Measurements from ENCODE around the gene DTX1.

Gene DTX1

GRCh38 chr12:113111247-113111646 lies 54.7 kb downstream of the DTX1 start:
- H3K36me3 ChIP-seq (ENCODE audit: insufficient read depth), result no peaks in the 10 kb centered on the region
- no peaks in the 10 kb centered on the region for H3K27me3 ChIP-seq (ENCODE audit: insufficient read depth, low read depth)
- H4K20me1 ChIP-seq (ENCODE audit: insufficient read depth), result no peaks in the 10 kb centered on the region
- no peak overlapping the region for H2AFZ ChIP-seq (ENCODE audit: low read depth)
- H3K4me2 ChIP-seq, result no peak overlapping the region
- no peak for TF ChIP-seq CTCF (conservative IDR thresholded peaks at IDR 0.05; ENCODE audit: low read depth, low read length)
- H3K9ac ChIP-seq, result no peak overlapping the region
- H3K4me3 ChIP-seq (IDR thresholded peaks at IDR 0.05; ENCODE audit: insufficient read depth, low read depth, low read length), result no peak overlapping the region
- no peak overlapping the region for H3K27ac ChIP-seq
- H3K79me2 ChIP-seq (ENCODE audit: insufficient read depth, low read depth), result no peaks in the 10 kb centered on the region
- H3K4me1 ChIP-seq (ENCODE audit: low read depth, poor library complexity, severe bottlenecking), result no peaks in the 10 kb centered on the region

- no peak overlapping the region for H2AFZ ChIP-seq (ENCODE audit: low read depth)
- no peak overlapping the region for H3K4me2 ChIP-seq
- H3K79me2 ChIP-seq (ENCODE audit: insufficient read depth, low read depth), result no peaks in the 10 kb centered on the region
- H3K36me3 ChIP-seq (ENCODE audit: insufficient read depth), result no peaks in the 10 kb centered on the region
- H3K9ac ChIP-seq, result no peak overlapping the region
- no peaks in the 10 kb centered on the region for H4K20me1 ChIP-seq (ENCODE audit: insufficient read depth)
- TF ChIP-seq CTCF (conservative IDR thresholded peaks at IDR 0.05; ENCODE audit: low read depth, low read length), result no peak
- H3K4me1 ChIP-seq (ENCODE audit: low read depth, poor library complexity, severe bottlenecking), result no peaks in the 10 kb centered on the region
- no peak overlapping the region for H3K4me3 ChIP-seq (IDR thresholded peaks at IDR 0.05; ENCODE audit: insufficient read depth, low read depth, low read length)
- no peaks in the 10 kb centered on the region for H3K27me3 ChIP-seq (ENCODE audit: insufficient read depth, low read depth)
- H3K27ac ChIP-seq, result no peak overlapping the region
These were observed 55.7 kb downstream of the DTX1 start for GRCh38 chr12:113112043-113112899.

GRCh38 chr12:113113397-113113796 lies 56.9 kb downstream of the DTX1 start:
- Histone ChIP-seq H4K20me1 (ENCODE audit: insufficient read depth) (no peaks in the 10 kb centered on the region), H3K9ac (no peak overlapping the region), H3K4me2 (no peak overlapping the region), H2AFZ (ENCODE audit: low read depth) (no peak overlapping the region), H3K36me3 (ENCODE audit: insufficient read depth) (no peaks in the 10 kb centered on the region), H3K4me1 (ENCODE audit: low read depth, poor library complexity, severe bottlenecking) (no peaks in the 10 kb centered on the region), H3K79me2 (ENCODE audit: insufficient read depth, low read depth) (no peaks in the 10 kb centered on the region), H3K4me3 (IDR thresholded peaks at IDR 0.05; ENCODE audit: insufficient read depth, low read depth, low read length) (no peak overlapping the region), H3K27ac (no peak overlapping the region), H3K27me3 (ENCODE audit: insufficient read depth, low read depth) (no peaks in the 10 kb centered on the region)
- TF ChIP-seq CTCF (conservative IDR thresholded peaks at IDR 0.05; ENCODE audit: low read depth, low read length), result no peak

- no peak for TF ChIP-seq CTCF (conservative IDR thresholded peaks at IDR 0.05; ENCODE audit: low read depth, low read length)
- Histone ChIP-seq H3K36me3 (ENCODE audit: insufficient read depth) (no peaks in the 10 kb centered on the region), H3K4me1 (ENCODE audit: low read depth, poor library complexity, severe bottlenecking) (no peaks in the 10 kb centered on the region)
These were observed 58.1 kb downstream of the DTX1 start for GRCh38 chr12:113114447-113115178.

More at GRCh38 chr12:113114447-113115178, 58.1 kb downstream of the DTX1 start:
- Histone ChIP-seq H2AFZ (ENCODE audit: low read depth) (no peak overlapping the region), H3K9ac (no peak overlapping the region), H3K27ac (no peak overlapping the region), H3K27me3 (ENCODE audit: insufficient read depth, low read depth) (no peaks in the 10 kb centered on the region), H3K79me2 (ENCODE audit: insufficient read depth, low read depth) (no peaks in the 10 kb centered on the region), H4K20me1 (ENCODE audit: insufficient read depth) (no peaks in the 10 kb centered on the region), H3K4me2 (no peak overlapping the region), H3K4me3 (IDR thresholded peaks at IDR 0.05; ENCODE audit: insufficient read depth, low read depth, low read length) (no peak overlapping the region)
